OCI-LY3 (cell line): Measurements from ENCODE around the gene ZBBX.

Source experiments
- EZH2phosphoT487 ChIP-seq: fragments of 200-600 bp; shearing (Covaris generic); IDR thresholded peaks from 2 replicates; pipeline ENCODE4 v1.6.1; 2018; ENCODE audit warnings: antibody characterized with exemption, mixed run types, low read depth
- TF ChIP-seq, protein P1 (sequence below): fragments of 200-600, 300-600 bp; sonication (generic); IDR thresholded peaks from 2 replicates; pipeline ENCODE4 v1.5.1; 2014; ENCODE audit warnings: antibody characterized with exemption, low read length, low read depth

DNA sequence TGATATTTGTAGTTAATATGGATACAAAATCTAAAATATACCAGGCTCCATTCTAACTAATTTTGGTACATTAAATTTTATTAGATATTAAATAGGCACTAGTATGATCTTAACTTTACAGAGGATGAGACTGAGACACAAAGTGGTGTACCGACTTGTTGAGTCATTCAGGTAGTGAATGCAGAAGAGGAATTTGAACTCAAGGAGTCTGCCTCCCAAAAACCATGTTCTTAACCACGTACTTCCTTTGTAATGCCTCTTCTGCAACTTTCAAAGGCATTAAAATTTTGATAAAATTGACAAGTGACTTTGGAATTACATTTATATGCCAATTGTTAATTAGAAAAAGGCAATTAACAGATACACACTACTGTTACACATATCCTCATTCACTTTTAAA lies 61.8 kb downstream of the ZBBX start:
- TF ChIP-seq, protein P1, sequence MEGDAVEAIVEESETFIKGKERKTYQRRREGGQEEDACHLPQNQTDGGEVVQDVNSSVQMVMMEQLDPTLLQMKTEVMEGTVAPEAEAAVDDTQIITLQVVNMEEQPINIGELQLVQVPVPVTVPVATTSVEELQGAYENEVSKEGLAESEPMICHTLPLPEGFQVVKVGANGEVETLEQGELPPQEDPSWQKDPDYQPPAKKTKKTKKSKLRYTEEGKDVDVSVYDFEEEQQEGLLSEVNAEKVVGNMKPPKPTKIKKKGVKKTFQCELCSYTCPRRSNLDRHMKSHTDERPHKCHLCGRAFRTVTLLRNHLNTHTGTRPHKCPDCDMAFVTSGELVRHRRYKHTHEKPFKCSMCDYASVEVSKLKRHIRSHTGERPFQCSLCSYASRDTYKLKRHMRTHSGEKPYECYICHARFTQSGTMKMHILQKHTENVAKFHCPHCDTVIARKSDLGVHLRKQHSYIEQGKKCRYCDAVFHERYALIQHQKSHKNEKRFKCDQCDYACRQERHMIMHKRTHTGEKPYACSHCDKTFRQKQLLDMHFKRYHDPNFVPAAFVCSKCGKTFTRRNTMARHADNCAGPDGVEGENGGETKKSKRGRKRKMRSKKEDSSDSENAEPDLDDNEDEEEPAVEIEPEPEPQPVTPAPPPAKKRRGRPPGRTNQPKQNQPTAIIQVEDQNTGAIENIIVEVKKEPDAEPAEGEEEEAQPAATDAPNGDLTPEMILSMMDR, result no peak
- no peak for TF ChIP-seq EZH2phosphoT487
